Nephron progenitor cell (in vitro differentiated cells): ENCODE data around the gene TENT4A.

Experiments
- DNase-seq: peaks from one replicate; pipeline ENCODE4 v3.0.0; 2021
- H3K27ac Mint-ChIP-seq: 2 replicates; pipeline ENCODE4 v1.8.0; 2021; ENCODE audit warnings: mild to moderate bottlenecking, moderate library complexity, mixed read lengths
- H3K27me3 Mint-ChIP-seq: 2 replicates; pipeline ENCODE4 v1.8.0; 2021; ENCODE audit warnings: mild to moderate bottlenecking, low read depth, mixed read lengths; ENCODE audit not compliant: poor library complexity
- H3K36me3 Mint-ChIP-seq: 2 replicates; pipeline ENCODE4 v1.8.0; 2021; ENCODE audit warnings: low read depth, mixed read lengths
- H3K4me1 Mint-ChIP-seq: 2 replicates; pipeline ENCODE4 v1.8.0; 2021; ENCODE audit warnings: mixed read lengths
- H3K4me3 Mint-ChIP-seq: 2 replicates; pipeline ENCODE4 v1.8.0; 2021; ENCODE audit warnings: mild to moderate bottlenecking, moderate library complexity, mixed read lengths
- H3K9me3 Mint-ChIP-seq: 2 replicates; pipeline ENCODE4 v1.8.0; 2021; ENCODE audit warnings: mild to moderate bottlenecking, moderate library complexity, mixed read lengths
- CTCF ChIP-seq: fragments of 200-600 bp; sonication (generic); IDR thresholded peaks from 2 replicates; pipeline ENCODE4 v1.5.0; 2021; ENCODE audit warnings: antibody characterized with exemption

TENT4A gene

GRCh38 chr5:6742081-6742758 lies 29.0 kb downstream of the TENT4A start:
- Mint-ChIP-seq H3K4me3 (no peak overlapping the region), H3K9me3 (no peaks in the 10 kb centered on the region), H3K4me1 (peaks cover 4% of the 10 kb centered on the region), H3K36me3 (peaks cover 50% of the 10 kb centered on the region), H3K27ac (no peak overlapping the region), H3K27me3 (no peaks in the 10 kb centered on the region)
- DNase-seq: no peak
- TF ChIP-seq CTCF: no peak

- H3K36me3 Mint-ChIP-seq: peaks cover 54% of the 10 kb centered on the region
- no peak for DNase-seq
- no peak for TF ChIP-seq CTCF
- H3K4me3 Mint-ChIP-seq: no peak overlapping the region
- H3K9me3 Mint-ChIP-seq: no peaks in the 10 kb centered on the region
- peak overlapping the region; percentile 86 for H3K27ac Mint-ChIP-seq
- no peaks in the 10 kb centered on the region for H3K27me3 Mint-ChIP-seq
- peaks cover 4% of the 10 kb centered on the region for H3K4me1 Mint-ChIP-seq
Measured at GRCh38 chr5:6743161-6743560, 29.9 kb downstream of the TENT4A start.

GRCh38 chr5:6744841-6745705 lies 31.8 kb downstream of the TENT4A start:
- Mint-ChIP-seq H3K27me3 (no peaks in the 10 kb centered on the region), H3K4me3 (no peak overlapping the region), H3K27ac (peak overlapping the region; percentile 36)

GRCh38 chr5:6745706-6746222 lies 32.5 kb downstream of the TENT4A start:
- H3K36me3 Mint-ChIP-seq: peaks cover 59% of the 10 kb centered on the region
- no peak overlapping the region for H3K4me3 Mint-ChIP-seq
- H3K27ac Mint-ChIP-seq: no peak overlapping the region
- H3K9me3 Mint-ChIP-seq: no peaks in the 10 kb centered on the region
- peaks cover 4% of the 10 kb centered on the region for H3K4me1 Mint-ChIP-seq
- peaks cover 3% of the 10 kb centered on the region for H3K27me3 Mint-ChIP-seq
- no peak for DNase-seq
- TF ChIP-seq CTCF: peak; percentile 61

More at GRCh38 chr5:6744841-6745705, 31.8 kb downstream of the TENT4A start:
- no peak for DNase-seq
- TF ChIP-seq CTCF: no peak
- H3K9me3 Mint-ChIP-seq: no peaks in the 10 kb centered on the region
- H3K4me1 Mint-ChIP-seq: peaks cover 4% of the 10 kb centered on the region
- peaks cover 57% of the 10 kb centered on the region for H3K36me3 Mint-ChIP-seq

GRCh38 chr5:6746244-6746643 lies 33.0 kb downstream of the TENT4A start:
- Mint-ChIP-seq H3K9me3 (no peaks in the 10 kb centered on the region), H3K36me3 (peaks cover 64% of the 10 kb centered on the region), H3K27ac (no peak overlapping the region), H3K4me1 (peaks cover 4% of the 10 kb centered on the region), H3K27me3 (peaks cover 3% of the 10 kb centered on the region), H3K4me3 (no peak overlapping the region)
- DNase-seq: no peak
- TF ChIP-seq CTCF: no peak
